Astrocyte (in vitro differentiated cells and primary cell): Measurements from ENCODE around the gene SLC6A19.

Source experiments
- EZH2 ChIP-seq: IDR thresholded peaks from 2 replicates; pipeline ENCODE4 v1.6.1; 2012; ENCODE audit warnings: mild to moderate bottlenecking, low read length, inconsistent platforms; ENCODE audit not compliant: insufficient read depth
- TF ChIP-seq, protein P1 (sequence below): IDR thresholded peaks from 2 replicates; pipeline ENCODE4 v1.5.1; 2011; ENCODE audit warnings: low read depth, mild to moderate bottlenecking, inconsistent platforms, low read length, moderate library complexity; ENCODE audit not compliant: insufficient read depth

DNA sequence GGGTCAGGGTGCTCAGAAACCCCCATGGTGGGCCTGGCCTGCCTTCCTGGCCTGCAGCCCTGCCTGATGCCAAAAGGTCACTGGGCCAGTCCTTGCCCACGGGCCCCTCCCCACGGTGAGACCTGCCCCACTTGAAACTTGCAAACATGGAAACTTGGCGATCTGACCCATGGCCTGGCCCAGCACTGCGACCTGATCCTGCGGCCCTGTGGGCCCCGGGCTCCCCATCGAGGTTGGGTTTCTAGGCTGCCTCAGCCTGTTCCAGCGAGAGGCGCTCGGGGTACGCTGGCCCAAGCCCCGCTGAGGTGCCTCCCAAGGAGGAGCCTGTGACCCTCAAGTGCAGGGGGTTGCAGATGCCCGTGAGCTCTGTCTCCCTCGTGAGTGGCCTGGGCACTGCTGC lies 37.5 kb upstream of the SLC6A19 start:
- TF ChIP-seq, protein P1, sequence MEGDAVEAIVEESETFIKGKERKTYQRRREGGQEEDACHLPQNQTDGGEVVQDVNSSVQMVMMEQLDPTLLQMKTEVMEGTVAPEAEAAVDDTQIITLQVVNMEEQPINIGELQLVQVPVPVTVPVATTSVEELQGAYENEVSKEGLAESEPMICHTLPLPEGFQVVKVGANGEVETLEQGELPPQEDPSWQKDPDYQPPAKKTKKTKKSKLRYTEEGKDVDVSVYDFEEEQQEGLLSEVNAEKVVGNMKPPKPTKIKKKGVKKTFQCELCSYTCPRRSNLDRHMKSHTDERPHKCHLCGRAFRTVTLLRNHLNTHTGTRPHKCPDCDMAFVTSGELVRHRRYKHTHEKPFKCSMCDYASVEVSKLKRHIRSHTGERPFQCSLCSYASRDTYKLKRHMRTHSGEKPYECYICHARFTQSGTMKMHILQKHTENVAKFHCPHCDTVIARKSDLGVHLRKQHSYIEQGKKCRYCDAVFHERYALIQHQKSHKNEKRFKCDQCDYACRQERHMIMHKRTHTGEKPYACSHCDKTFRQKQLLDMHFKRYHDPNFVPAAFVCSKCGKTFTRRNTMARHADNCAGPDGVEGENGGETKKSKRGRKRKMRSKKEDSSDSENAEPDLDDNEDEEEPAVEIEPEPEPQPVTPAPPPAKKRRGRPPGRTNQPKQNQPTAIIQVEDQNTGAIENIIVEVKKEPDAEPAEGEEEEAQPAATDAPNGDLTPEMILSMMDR = no peak
- no peak for TF ChIP-seq EZH2
